Left ventricle myocardium superior (tissue), 1 donor: Measurements from ENCODE around the gene RORC. TPM values are rescaled to one million over a fixed set of nuclear protein-coding genes. Genes with fewer than 3 reads are reported as not detected.

Source experiments
- ATAC-seq: fragments of 200-7000 bp; cut with Tn5 transposase; one replicate; pipeline ENCODE4 v1.9.1; 2020; ENCODE audit warnings: mild to moderate bottlenecking, moderate library complexity
- DNase-seq: peaks from one replicate; pipeline ENCODE4 v3.0.0-alpha.2; 2020
- intact Hi-C: fragments of 100-400 bp; cut with micrococcal nuclease; formaldehyde crosslinking; loops from one replicate; pipeline ENCODE4 v1.11.0; 2022
- total RNA-seq: library from RNA; stranded (reverse); fragmentation: NEBNext Ultra II Directional; extraction: Animal tissue kit (Norgen Biotek cat#: 25700); gene quantifications from one replicate; pipeline ENCODE4 v1.2.1, GENCODE V29; 2021
- donor health status: DM: no; HTN: yes; CAD: no; lungs with severe emphysema.

Gene RORC
- total RNA-seq, 1 donor from 2014 or later: 13.0 TPM

DNA sequence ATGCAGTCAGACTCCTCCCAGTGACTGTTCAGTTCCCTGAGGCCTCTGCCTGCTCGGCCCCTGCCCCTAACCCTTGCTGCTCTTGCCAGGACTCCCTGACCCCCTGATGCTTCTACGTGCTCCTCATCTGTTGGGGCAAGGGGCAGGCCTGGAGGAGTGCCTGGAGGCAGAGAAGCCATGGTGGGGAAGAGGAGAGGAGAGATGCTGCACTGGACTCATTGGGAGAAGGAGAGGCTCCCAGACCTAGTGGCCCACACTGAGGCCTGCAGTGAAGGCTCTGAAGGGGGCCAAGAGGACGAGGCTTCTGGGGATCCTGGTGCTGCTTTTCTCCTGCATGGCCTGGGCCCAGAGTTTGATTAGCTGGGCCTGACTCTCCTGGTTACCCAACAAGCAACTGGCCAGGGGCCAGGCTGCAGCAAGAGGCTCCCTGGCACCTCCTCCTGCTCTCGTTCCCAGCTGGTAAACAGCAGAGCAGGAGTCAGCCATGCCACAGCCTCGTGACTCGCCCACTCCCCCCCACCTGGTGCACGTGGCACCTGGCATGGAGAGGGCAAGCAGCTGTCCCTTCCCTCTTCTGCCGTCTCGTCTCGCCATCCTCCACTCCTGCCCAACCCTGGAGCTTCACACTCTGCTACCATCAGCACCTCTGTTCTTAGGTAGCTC lies 847 bp upstream of the RORC start:
- intact Hi-C loops: loop anchor here (10.0 kb wide), 1 partner anchor 238 kb away; no protein-coding TSS in a partner anchor
- ATAC-seq: peak; percentile 88
- peak; percentile 91 for DNase-seq

DNA sequence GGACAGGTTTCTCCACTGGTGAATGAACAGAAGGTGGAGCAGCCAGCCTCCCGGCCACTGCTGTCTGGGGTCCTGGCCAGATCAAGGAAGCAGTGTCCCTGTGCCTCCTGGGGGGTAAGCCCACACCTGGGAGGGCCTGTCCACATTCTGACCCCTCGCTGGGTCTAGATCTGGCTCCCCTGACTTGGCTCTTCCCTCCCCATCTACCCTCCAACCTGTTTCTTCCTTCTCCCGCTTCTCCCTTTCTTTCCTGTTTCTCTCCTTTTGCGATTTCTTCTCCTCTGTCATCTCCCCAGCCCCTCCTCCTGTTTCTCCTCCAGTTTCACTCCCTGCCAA lies 378 bp downstream of the RORC start:
- DNase-seq: no peak
- no peak for ATAC-seq
- intact Hi-C loops: loop anchor here (10.0 kb wide), 1 partner anchor 236 kb away; no protein-coding TSS in a partner anchor

DNA sequence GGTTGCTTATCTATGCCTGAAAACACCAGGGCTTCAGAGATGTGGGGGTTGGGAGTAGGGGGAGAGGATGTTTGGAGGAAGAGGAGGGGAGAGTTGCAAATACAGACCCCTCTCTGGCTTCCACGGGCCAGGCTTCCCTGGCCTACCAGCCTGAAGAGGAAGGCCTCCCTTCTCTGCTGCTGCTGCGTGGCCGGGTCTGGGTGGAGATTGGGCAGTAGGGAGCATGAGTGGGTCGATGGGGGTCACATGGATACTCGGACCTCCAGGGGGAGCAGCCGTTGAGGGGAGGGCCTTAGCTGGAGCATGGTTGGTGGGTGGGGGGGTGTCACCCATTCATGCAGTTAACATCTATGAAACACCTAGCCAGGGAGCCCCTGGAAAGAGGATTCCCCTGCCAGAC lies 1.5 kb downstream of the RORC start:
- ATAC-seq (no peak), DNase-seq (no peak)
- intact Hi-C loops: loop anchor here (10.0 kb wide), 1 partner anchor 235 kb away; no protein-coding TSS in a partner anchor

DNA sequence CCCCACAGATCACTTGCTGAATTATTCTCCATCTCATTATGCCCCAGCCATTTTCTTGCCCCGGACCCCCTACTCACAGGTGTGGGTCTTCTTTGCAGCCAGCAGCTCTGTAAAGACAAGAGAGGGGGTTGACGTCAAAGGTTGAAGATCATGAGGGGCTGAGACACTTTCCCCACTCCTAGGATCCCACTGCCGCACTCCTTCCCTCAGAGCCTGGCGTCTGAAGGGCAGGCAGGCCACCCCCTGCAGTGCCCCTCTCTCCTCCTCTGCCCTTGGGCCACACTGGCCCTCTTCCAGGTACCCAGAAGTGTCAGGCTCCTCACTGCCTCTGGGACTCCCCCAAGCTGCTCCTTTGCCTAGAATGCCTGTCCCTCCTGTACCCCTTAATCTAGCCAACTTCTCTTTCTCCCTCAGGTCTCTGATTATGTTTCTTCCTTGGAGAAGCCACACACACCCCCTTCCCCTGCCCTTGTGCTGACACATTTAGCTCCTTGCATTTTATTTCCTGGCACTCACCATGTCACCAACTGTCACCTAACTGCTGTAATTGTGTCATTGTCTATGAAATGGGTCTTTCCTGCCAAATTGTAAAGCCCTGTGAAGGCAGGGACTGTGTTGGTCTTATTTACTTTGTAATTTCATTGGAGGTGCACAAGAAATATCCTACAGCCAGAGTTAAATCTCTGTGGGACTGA lies 2.1 kb downstream of the RORC start:
- ATAC-seq (no peak), DNase-seq (no peak)
- intact Hi-C loops: loop anchor here (10.0 kb wide), 1 partner anchor 235 kb away; no protein-coding TSS in a partner anchor

DNA sequence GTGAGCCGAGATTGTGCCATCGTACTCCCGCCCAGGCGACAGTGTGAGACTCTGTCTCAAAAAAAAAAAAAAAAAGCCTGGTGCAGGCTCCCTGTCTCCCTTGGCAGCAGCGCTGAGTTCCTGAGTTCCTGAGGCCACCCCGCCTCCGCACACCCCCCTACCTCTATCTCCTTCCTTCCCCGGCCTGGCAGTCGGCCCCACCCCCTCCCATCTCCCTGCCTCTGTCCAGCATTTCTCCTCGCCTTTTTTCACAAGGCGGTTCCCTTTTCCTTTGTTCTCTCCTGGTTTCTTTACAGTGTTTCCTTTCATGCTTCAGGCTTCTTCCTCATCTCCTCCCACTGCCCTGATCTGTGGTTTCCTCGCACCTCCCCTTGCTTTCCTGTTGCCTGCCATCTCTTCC lies 2.7 kb downstream of the RORC start:
- DNase-seq (peak; percentile 71), ATAC-seq (peak; percentile 40)
- intact Hi-C loops: no loop called here

DNA sequence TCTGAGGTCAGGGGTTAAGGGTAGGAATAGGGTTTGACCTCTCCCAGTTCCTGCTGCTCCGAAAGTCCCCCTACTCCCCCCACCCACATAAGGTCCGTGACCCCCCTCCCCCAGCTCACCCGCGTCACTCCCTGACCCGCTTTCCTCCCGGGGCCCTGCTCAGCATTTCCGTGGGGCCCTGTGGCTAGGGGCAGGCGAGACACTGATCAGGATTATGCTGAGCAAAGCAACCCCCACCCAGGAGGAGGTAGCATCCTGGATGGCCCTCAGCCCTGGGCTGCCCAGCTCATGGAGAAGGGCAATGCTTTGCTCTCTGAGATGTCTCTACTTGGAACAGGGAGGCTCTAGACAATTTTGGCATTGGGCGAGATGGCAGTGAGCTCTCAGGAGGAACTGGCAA lies 3.7 kb downstream of the RORC start:
- no peak for DNase-seq
- intact Hi-C loops: no loop called here
- ATAC-seq: no peak

DNA sequence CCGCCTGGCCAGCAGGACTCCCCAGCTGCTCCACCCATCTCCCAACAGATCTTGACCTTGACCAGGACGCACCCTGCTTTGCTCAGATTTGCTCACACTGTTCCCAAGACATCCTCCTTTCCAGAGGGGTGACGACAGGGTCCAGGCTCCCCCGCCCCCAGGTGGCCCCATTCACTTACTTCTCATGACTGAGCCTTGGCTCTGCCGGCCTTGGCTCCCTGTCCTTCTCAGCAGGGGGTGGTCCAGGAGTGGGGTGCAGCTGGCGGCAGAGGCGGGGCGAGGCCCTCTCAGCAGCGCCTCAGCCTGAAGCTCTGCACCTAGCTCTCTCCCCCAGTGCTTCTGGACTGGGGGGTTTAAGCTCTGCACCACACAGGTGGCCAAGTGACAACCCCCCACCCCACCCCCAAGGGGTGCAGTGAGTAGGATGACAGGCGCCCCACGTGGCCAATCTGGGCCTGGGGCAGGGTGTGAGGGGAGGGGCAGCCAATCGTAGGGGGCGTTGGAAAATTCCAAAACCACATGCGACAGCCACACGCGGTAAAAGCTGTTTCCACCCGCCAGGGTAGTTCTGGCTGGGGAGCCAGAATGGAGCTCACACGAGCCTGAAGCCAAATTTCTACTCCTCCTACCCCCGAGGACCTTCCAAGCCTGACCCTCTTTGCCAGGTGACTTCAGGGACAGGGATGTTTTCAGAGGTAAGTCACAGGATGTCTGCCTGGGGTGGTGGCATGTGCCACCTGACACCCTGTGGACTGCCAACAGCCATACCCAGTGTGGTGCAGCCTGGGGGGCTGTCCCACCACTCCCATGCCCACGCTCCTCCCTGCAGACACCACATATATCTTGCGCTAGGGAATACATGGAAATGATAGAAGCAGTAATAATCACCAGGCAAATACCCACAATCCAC lies 5.6 kb downstream of the RORC start:
- ATAC-seq: peak; percentile 35
- no peak for DNase-seq
- intact Hi-C loops: no loop called here

DNA sequence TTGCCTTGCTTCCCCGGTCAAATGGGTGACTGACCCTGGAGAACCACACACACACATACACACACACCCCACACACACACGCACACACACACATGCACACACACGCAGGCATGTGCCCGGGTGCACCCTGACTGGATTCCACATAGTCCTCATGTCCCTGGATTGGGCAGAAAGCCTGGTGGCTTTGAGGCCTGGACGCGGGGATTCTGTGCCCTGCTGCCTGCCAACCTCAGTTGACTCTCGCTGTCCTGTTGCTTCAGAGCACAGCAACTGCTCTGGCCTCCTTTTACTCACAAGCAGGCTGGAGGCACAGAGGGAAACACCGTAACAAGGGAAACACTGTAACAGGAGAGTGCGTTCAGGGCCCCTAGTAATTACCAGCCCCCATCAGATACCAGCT lies 6.4 kb downstream of the RORC start:
- no peak for DNase-seq
- ATAC-seq: no peak
- intact Hi-C loops: no loop called here

DNA sequence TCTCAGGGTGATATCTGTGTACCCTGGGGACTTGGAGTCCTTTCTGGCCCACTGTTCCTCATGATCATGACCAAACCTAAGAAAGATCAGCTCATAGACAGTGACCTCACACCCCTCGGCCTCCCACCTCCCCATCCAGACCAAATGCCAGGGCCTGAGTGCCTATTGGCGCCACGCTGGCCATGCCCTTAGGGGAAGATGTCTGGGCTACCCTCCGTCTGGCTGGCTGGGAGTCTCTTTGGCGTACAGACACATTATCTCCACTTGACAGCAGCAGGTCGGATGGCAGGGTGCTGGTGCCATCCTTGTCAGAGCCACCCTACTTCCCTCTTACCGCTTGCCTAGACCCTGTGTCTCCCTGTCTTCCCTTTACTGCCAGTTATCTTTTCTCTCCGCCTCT lies 8.4 kb downstream of the RORC start:
- intact Hi-C loops: no loop called here
- DNase-seq (no peak), ATAC-seq (no peak)

DNA sequence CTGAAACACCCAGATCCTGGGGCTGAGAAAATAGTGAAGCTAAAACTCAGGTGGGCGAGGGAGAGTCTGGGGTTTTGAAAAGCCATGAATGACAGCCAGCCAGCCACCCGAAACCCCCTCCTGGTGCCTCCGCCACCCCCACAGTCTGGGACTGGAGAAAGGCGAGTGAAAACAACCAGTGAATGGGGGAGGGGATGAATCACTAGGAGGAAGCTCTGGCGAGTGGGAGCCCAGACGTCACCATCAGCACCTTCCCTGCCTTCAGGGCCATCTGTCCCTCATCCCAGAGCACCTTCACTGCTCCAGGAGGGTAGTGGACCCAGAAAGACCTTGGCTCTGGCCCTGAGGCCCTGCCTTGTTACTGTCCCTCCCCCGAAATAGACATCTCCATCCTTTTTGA lies 9.2 kb downstream of the RORC start:
- DNase-seq: no peak
- intact Hi-C loops: no loop called here
- no peak for ATAC-seq

DNA sequence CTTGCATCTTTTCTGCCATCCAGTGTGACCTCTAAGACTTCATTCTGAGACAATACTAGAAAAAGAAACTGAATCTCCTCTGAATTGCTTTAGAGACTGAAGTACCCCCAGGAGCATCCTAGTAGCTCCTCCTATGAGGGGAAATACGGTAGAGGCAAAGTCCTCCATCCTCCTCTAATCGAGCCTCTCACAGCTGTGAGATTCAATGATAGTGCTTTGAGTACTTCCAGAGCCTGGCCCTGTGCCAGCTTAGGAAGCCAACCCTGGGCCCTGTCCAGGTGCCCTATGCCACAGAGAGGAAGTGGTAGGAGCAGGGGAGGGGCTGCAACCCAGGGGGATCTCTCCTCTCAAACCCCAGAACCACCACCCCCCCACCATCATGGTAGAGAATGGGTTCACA lies 10.7 kb downstream of the RORC start:
- intact Hi-C loops: no loop called here
- ATAC-seq (no peak), DNase-seq (no peak)

DNA sequence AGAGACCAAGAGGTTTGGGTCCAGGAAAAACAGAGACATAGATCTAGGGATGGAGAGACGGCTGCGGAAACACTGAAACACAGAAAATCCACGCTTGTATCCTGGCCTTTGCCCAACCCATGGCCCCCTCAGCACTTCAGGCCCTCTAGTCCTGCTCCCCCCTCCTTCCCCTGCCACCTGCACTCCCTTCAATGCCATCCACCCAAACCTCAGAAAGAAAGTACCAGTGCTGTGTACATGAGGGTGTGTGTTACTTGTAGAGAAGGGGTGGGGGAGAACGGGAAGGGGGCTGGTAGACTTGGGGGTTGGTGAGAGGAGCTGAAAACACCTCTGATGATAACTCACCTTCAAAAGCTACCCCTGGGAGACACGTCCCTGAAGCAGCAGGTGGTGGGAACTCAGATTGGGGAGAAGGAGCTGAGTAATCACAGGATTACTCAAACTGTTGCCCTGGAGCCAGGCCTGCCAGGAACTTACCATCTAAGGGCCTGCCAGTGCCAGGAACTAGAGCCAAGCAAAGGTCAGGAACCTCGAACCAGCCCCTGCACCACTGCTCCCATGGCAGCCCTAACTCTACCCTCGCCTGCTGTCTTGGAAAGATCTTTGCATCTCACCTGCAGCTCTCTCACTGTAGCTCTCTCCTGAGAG lies 11.5 kb downstream of the RORC start:
- ATAC-seq (no peak), DNase-seq (no peak)
- intact Hi-C loops: no loop called here

DNA sequence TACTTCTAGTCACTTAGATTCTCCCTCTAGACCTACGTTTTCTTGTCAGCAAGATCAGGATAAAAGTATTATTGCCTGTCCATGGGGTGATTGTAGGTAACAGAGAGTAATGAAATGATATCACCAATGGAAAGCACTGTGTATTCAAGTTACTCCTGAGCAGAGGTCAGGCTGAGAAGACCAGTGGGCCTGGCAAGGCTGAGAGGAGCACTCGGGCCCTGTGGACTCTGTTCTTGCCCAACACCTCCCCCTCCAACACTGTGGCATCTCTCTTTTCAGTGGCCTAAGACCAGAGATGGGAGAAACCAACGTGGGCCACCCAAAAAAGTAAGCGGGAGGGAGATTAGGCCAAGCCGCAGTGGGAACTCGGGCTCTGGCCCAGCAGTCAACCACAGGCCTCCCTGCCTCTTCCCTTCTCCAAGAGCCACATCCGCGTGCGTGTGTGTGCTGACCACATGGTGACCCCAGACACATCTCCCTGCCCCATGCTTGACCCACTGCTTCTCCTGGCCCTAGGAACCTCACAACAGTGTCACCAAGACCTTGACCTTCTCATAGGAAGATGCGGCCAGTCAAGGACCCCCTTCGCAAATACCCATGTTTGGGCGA lies 12.3 kb downstream of the RORC start:
- no peak for DNase-seq
- no peak for ATAC-seq
- intact Hi-C loops: no loop called here

DNA sequence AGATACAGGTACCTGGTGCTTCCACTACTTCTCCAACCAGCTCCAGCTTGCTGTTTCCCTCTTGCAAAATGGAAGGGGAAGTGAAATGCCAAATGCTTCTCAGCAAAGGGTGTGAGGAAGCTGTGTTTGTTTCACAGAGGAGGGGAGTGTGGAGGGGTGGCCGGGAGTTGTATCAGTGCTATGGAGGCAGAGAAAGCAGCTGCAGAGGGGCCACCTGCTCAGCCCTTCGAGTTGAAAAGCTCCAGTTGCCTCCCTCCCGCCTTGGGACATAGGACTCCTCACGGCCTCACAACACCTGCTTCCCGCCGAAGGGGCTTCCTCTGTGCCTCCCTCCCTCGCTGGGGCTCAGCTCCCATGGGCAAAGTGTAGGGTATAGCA lies 14.3 kb downstream of the RORC start:
- DNase-seq: no peak
- ATAC-seq: no peak
- intact Hi-C loops: no loop called here

DNA sequence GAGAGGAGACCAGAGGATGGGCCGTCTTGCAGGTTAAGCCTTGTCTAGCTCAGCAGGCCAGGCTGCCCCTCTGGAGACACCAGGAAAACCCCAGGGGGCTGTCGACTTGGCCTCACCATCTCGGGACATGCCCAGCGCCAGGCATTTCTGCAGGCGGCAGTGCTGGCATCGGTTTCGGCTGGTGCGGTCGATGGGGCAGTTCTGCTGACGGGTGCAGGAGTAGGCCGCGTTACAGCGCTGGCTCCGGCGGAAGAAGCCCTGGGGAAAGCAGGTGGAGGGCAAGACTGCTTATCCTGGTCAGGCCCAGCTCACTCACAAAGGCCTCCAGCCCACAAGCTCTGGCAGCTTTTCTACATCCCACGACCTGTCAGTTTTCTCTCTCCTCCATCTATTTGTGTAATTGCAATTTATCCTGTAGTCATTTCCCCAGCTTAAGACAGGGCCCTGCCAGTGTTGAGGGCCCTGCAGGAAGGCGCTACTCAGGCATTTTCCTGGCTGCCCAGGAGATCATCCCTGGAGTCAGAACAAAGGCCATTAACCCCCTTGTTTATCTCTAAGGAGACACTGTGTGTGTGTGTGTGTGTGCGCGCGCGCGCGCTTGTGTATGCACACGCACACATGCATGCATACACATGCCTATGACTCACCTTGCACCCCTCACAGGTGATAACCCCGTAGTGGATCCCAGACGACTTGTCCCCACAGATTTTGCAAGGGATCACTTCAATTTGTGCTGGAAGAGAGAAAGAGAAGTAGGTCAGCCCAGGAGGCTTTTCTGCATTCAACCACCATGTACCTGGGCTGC lies 14.9 kb downstream of the RORC start:
- DNase-seq: no peak
- ATAC-seq: no peak
- intact Hi-C loops: no loop called here

DNA sequence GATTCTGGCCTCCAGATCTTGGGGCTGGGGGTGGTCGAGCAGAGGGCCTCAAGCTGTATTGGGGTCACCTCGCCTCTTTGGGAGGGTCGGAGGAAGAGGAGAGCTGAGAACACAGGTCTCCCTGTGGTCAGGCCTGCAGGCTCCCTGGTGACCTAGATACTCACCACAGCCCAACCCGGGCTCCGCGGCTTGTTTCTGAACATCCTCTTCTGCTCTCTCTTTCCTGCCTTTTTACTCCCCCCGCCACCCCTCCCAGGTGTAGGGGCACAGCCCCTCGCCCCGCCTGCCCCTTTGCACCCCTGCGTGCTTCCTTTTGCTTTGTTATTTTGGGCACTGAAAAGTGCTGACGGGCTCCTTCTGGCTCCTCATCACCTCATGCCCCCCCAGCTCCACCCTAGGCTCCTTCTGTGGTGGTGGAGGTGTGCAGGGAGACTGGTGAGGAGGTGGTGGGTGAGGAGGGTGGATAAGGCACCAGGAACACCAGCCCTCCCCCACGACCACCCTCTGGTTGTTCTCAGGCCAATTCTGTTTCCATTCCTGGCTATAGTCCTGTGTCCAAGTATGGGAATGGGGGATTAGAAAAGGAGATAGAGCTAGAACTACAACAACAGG lies 15.8 kb downstream of the RORC start:
- ATAC-seq (no peak), DNase-seq (no peak)
- intact Hi-C loops: no loop called here

DNA sequence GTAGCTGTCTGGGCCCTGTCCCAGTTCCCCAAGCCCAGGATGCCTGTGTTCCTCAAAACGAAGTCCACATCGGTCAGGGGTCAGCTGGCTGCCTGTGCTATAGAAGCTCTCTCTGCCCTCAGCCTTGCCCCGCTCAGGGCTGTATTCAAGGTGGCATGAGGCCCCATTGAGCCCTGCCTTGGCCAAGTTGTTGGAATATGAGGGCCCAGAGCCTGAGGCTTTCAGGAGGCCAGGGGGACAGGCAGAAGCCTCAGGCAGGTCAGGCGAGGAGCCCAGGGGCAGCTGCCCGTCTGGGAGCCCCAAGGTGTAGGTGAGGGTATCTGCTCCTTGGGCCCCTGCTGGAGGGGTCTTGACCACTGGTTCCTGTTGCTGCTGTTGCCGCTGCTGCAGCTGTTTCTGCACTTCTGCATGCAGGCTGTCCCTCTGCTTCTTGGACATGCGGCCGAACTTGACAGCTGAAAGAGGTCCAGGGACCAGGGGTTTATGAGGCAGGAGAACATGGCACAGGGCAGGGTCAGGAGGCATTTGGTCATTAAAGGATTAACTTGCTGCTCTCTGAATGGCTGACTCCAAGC lies 16.5 kb downstream of the RORC start:
- intact Hi-C loops: no loop called here
- ATAC-seq (no peak), DNase-seq (no peak)

DNA sequence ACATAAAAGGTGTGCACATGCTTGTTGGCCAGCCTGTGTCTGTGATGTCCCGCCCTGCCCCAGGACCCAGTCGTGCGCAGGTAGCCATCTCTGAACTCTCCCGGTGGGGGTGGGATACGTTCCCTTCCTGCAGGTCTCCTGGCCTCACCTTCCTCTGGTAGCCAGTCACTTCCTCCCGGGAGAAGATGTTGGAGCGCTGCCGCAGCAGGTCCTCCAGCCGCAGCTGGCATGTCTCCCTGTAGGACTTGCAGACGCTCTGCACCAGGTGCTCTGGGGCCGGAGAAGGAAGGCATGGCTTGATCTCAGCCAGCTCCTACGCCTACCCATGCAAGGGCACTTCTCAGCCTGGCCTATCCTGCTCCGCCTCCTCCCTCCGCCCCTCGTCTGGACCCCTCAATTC lies 17.2 kb downstream of the RORC start:
- no peak for DNase-seq
- ATAC-seq: no peak
- intact Hi-C loops: no loop called here
